CD4-positive, alpha-beta T cell treated with Interleukin-10 for 1 hour (primary cell): ENCODE measurements around the gene PRR36.
A peak's percentile ranks its signal among the peaks of the same experiment; 100 is the strongest.
"Not testable (repeated sequence)": the region's sequence is repeated elsewhere in the genome, so short reads cannot be mapped to it uniquely, and the experiment has no call there.

Experiments
- DNase-seq: peaks from one replicate; pipeline ENCODE4 v3.0.0-alpha.2; 2020

PRR36 gene

DNA sequence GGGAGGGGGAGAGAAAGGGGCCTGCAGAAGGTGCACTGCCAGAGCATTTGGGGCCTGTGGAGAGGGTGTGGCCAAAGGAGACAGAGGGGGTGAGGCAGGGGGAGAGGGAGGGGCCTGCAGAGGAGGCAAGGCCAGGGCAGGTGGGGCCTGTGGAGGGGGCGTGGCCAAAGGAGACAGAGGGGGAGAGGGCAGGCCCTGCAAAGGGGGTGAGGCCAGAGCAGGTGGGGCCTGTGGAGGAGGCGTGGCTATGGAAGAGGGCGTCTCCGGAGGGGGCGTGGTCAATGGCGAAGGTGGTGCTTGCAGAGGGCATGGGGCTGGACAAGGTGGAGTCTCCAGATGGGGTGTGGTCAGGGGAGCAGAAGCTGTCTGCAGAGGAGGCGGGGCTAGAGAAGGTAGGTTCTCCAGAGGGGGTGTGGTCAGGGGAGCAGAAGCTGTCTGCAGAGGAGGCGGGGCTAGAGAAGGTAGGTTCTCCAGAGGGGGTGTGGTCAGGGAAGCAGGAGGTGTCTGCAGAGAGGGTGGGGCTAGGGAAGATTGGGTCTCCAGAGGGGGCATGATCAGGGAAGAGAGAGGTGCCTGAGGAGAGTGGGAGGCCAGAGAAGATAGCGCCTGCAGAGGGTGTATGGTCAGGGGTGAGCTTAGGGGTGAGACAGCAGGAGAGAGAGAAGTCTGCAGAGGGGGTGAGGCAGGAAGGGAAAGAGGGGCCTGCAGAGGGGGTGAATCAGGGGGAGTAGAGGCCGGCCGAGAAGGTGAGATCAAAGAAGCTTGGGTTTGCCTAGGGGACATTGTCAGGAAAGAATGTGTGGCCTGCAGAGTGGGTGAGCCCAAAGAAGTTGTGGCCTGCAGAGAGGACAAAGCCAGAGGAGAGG is 3.4 kb downstream of the PRR36 start:
- peak; percentile 61 for DNase-seq

DNA sequence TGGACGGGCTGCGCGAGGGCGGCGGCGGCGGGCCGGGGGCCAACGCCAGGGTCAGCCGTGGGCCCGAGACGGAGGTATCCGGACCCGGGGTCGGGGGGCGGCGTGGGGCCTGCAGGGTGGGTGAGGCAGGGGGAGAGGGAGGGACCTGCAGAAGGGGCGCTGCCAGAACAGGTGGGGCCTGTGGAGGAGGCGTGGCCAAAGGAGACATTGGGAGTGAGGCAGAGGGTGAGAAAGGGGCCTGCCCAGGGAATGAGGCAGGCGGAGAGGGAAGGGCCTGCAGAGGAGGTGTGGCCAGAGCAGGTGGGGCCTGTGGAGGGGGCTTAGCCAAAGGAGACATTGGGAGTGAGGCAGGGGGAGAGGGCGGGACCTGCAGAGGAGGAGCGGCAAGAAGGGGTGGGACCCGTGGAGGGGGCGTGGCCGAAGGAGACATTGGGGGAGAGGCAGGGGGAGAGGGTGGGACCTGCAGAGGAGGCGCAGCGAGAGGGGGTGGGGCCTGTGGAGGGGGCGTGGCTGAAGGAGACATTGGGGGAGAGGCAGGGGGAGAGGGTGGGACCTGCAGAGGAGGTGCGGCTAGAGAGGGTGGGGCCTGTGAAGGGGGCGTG is 4.2 kb downstream of the PRR36 start:
- peak; percentile 69 for DNase-seq

DNA sequence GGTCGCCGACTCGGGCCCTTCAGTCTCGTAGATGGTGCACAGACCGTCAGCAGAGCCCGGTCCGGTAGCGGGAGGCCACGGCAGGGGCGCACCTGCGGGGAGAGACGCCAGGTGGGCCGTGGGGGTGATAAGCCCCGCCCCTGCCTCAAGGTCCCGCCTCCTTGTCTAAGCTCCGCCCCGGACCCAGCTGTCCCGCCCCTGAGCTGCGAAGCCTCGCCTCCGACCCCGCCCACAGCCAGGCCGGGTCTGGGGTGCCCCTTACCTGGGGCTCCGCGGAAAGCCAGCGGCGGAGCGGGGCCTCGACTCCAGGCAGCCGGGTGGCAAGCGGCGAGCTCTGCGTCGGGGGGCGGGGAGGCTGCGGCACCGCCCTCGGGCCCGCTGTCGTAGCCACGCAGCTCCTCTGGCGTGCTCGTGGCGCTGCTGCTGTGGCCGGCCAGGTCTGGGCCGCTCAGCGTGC is 4.7 kb downstream of the PRR36 start:
- DNase-seq, result peak; percentile 86

DNA sequence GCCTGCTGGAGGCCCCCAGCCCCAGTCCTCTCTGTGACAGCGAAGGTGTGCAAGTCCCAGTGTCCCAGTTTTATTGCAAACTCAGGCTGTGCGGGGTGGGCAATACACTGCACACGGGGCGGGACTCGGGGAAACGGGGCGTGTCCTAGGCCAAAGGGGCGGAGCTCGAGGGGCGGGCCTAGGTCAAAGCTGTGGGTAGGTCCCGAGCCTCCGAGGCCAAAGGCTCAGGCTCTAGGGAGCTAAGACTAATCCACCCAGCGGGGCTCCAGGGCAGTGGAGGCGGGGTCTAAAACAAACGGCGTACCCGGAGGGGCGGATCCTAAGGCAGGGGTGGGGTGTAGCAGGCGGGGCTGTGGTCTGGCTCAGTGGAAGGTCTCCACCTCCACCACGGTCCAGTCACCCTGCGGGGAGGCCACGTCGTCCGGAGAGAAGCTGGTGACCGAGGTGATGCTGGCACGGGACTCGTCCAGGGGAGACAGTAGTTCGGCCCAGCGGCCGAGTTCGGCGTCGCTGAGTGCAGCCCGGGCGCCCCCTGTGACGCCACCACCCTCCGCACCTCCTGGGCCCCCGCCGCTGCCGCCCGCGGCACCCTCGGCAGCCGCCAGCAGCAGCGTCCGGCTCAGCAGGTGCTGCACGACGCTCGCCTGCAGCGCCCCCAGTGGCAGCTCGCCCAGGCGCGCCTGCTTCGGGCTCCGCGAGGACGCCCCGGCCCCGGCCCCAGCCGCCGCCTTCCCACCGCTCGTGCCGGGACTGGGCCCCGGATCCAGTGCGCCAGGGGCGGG is 5.3 kb downstream of the PRR36 start:
- peak; percentile 88 for DNase-seq

DNA sequence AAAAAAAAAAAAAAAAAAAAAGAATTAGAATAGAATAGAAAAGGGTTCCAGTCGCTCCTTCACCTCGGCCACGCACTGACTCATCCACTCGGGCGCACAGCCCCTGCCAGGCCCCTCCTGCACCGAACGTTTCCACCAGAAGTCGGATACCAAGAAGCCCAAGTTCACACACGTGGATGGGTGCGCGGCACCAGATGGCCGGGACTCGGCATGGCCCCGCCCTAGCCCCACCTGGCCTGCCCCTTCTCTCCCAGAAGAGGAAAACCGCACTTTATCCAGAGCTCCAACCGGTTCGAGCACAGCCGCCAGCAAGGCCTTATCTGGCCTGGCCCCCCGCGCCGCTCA is 5.9 kb downstream of the PRR36 start:
- DNase-seq, result no peak

DNA sequence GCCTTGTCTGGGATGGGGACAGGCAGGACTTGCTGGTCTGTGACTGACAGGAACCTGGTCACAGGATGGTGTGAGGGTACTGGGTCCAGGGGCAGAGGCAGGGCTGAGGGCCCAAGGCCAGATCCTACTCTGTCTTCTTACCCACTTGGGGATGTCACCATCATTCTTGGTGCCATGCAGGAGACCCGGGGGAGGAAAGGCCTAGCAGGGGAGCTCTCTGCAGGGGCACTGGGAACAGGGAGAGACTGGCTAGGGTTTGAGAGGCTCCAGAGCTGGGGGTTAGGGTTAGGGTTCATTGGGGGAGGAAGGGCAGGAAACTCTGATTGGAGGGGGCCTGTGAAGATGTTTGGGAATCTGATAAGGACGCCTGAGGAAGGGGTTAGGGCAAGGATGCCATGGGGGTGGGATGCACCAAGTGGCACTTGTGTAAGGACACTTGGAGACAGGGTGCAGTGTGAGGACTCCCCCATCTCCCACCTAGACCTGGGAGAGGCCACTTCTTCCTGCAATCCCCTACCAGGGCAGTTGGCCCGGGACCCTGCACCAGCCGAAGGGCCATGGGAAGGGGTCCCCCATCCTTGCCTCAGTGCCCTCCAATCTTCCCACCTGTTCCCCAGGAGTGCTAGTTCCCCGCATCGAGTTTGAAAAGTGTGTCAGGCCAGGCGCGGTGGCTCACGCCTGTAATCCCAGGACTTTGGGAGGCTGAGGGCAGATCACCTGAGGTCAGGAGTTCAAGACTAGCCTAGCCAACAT is 6.9 kb downstream of the PRR36 start:
- DNase-seq, result no peak

DNA sequence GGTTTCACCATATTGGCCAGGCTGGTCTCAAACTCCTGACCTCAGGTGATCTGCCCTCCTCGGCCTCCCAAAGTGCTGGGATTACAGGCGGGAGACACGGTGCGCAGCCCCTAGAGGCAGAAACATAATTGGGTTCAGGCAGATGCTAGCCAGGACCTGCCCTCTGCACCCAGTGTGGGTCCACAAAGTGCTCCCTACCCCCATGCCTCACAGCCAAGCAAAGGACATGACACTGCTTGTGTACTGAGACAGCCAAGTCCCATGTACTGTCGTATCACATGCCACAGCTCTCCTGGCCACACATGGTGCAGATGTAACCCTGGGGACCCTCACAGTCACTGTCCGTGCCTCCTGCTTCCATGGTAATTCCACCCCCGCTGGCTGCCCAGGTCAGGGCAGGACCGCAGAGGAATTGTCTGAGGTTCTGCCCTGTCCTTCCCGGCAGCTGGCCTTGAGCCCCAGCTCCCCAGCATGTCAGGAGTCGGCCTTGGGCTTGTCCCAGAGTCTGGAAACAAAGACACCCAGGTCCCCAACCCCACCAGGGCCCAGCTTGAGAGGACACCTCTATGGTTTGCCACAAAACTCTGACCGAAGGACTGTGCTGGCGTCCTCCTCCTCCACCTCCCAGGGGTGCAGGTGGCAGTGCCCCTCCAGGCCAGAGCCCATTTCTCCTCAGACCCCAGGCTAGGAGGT is 7.6 kb downstream of the PRR36 start:
- no peak for DNase-seq

DNA sequence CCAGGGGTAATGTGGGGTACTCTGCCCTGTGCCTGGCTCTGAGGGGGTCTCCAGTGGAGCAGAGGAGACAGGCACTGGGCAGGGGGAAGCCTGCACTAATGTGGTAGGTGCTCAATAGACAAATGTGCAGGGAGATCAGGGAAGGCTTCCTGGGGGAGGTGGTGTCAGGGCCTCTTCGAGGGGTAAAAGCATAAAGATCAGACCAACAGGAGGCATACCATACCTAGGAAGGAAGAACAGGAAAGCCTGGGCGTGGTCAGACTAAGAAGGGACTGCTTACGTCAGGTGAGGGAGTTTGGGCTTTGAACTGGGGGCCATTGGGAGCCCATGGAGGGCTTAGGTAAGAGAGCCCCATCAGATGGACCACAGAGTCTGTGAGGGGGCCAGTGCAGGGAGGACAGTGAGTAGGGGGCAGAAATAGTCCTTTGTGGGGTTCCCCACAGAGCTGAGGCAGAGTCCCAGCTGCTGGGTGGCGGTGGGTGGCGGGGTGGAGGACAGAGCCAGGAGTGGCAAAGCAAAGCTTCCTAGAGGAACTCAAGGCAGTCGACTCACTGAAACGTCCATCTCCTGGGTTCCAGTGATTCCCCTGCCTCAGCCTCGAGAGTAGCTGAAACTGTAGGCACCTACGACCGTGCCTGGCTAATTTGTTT is 8.8 kb downstream of the PRR36 start:
- peak; percentile 31 for DNase-seq

DNA sequence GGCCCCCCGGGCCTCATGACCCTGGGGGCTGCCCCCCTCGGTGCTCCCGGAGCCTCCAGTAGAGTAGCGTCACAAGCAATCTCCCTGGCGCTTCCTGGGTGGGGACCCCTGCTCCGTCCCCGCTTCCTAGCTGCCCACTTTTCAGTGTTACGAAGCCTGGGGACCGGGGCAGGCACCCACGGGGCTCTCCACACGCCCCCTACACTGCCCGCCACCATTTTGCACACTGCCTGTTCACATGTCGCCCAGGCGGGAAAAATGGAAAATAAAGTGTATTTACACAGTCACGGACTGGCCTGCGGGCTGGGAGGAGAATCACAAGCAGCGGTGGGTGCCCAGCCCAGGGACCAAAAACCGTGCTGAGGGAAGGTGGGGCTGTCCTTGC is 9.5 kb downstream of the PRR36 start:
- no peak for DNase-seq

DNA sequence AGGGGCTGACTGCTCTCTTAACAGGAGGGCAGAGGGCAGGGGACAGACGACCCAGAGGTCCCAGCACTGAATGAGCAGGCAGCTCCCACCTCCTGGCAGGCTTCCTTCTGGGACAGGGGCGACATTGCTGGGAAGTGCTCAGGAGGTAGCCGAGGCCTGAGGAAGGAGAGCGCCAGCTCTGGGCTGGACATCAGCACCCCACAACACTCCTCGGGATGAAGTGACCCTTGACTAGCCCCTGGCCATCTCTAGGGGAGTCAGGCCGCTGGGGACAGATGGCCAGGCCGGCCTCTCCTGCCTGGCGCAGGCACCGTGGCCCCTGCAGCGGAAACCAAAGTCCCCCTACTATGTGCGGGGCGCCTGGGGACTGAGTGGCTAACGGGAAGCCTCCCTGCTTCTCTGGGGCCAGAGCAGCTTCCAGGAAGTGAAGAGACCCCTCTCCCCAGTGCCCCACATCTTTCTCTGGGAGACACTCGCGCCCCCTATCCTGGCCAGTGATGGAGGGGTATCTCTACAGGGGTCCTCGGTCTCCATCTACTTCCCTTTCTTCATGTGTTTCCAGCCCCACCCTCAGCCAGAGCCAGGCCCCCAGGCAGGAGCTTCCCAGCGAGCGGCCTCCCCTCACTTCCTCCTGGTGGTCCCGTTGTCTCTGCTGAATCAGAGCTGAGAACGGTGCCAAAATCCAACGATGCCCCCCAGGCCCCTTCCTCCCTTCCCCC is 10.1 kb downstream of the PRR36 start:
- no peak for DNase-seq

DNA sequence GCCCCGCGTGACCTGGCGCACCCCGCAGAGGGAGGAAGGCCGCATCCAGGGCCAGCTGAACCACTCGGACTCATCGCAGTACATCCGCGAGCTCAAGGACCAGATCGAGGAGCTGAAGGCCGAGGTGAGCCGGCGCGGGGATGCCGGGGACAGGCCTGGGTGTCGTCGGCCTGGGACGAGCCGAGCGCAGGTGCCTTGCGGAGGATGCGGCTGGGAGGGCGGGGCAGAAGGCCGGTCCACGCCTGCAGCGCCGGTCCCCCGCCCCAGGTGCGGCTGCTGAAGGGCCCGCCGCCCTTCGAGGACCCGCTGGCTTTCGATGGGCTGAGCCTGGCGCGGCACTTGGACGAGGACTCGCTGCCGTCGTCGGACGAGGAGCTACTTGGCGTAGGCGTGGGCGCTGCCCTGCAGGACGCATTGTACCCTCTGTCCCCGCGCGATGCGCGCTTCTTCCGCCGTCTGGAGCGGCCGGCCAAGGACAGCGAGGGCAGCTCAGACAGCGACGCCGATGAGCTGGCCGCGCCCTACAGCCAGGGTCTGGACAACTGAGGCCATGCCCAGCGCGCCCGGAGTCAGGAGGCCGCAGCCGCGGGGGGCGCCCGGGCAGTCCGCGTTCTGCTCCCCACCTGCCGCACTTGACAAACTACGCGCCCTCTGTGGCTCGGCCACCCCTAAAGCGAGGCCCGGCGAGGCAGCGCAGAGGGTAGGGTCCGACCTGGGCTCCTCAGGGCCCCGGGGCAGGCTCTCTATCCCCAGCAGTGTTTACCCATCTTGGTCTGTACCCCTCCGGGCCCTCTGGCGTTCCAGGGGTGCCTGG is 10.8 kb downstream of the PRR36 start:
- DNase-seq, result no peak

DNA sequence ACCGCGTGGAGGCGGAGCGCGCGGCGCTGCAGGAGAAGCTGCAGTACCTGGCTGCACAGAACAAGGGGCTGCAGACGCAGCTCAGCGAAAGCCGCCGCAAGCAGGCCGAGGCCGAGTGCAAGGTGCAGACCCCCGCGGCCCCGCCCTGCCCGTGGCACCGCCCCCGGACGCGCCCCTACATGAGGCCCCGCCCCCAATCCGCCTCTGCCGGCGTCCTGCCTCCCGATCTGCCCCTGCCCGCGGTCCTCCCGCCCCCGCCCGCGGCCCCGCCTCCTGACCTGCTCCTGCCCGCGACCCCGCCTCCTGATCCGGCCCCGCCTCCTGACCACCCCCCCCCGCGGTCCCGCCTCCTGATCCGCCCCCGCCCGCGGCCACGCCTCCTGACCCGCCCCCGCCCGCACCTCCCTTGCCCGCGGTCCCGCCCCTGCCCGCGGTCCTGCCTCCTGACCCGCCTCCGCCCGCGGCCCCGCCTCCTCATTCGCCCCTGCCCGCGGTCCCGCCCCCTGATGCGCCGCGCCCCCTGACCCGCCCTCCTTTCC is 11.7 kb downstream of the PRR36 start:
- DNase-seq, result peak; percentile 80

DNA sequence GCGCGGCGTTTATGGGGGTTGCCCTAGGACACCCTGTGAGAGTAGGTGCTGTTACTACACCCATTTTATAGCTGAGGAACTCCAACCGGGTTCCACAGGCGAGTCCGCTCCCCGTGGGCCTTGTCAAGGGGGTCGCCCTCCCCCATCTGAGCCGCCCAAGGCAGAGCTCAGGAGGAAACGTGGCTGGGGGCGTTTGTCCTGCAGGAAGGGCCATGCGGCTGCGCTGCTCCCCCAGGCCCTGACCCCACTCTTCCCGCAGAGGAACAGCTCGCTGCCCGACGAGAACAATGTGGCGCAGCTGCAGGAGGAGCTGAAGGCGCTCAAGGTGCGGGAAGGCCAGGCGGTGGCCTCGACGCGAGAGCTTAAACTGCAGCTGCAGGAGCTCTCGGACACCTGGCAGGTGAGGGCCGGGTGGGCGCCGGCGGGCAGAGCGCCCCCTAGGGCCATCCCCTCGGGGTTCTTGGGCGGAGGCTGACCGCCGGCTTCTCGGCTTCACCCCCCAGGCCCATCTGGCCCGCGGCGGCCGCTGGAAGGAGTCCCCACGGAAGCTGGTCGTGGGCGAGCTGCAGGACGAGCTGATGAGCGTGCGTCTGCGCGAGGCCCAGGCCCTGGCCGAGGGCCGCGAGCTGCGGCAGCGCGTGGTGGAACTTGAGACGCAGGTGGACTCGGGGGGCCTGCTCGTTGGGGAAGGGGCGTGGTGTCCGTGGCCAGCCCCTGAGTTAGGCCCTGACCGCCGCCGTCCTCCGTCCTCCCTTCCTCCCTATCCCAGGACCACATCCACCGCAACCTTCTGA is 12.4 kb downstream of the PRR36 start:
- no peak for DNase-seq

DNA sequence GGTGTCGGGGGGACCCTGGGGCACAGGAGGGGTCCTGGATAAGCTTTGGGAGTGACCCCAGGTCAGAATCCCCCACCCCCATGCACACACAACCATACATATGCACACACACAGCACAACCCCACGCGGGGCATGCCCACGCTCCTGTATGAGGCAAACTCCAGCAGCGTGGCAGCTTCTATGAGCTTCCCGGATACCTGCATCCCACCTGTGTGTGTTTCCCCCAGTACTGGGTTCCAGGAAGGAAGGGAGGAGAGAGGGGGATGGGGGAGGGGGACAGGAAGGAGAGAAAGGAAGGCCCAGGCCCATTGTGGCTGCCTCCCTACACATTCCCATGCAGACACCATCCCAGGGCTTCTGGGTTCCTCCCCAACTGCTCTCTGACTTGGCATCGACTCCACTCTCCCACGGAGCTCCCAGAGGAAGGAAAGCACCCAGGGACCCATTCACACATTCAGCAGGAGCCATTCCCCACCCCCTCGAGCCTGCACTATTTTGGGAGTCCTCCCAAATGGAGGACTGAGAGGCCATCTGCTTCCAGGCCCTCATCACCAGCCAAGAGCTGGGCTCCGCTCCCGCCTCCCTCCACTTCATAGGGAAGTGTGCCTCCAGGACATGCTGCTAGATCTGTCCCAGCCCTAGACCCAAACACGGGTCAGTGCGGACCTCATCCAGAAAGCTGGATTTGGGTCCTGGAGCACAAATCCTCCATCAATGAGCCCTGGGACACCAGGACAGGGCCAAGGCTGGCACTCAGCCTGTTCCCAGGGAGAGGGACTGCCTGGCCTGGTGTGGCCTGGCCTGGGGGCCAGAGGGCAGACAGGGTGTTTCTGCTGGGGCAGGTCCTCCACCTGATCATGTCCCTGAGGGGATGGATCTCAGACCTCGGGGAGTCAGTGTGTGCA is 13.2 kb downstream of the PRR36 start:
- DNase-seq, result no peak

DNA sequence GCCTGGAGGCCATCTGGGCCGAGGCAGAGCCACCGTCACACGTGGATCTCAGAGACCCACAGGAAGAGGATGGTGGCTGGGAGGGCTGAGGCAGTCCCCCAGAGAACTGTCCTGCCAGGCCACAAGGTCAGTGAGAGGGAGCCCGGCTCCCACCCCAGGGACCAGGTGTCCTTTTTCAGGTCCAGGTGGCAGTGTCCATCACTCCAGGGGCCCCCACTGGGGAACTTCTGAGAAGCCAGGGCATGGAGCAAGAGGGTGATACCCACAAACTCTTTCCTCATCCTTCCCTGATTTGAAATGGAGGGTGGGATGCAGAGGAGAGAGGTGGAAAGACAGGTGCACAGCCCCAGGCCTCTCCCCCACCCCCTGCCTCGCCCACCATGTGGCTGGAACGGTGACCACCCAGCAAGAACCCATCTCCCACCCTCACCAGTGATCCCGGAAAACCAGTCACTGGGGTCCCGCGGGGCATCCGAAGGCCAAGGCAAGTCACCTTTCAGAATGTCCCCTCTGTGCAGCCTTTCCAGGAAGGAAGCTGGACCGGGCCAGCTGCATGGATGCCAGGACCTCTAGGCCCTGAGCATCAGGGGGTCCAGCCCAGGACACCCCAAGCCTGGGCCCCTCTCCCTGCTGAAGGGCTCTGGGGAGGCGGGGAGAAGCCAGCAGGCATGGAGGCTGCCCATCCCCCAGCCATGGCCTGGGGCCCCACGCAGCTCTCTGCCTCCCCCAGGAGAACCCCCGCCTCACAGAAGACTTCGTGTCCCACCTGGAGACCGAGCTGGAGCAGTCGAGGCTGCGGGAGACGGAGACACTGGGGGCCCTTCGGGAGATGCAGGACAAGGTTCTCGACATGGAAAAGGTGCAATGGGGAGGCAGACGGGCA is 14.1 kb downstream of the PRR36 start:
- DNase-seq, result no peak

DNA sequence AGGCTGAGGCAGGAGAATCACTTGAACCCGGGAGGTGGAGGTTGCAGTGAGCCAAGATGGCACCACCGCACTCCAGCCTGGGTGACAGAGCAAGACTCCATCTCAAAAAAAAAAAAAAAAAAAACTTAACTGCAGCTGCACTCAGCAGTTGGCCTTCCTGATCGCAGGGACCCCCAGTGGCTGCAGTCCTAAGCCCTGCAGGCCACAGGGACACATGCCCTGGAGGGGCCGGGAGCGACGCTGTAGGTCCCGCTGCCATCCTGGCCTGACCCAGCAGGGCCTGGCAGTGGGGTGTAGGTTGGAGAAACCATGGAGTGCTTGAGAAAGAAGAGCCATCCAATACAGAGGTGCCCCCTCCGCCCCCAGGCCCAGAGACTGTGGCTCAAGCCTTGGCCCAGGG is 15.1 kb downstream of the PRR36 start:
- DNase-seq, result not testable (repeated sequence)
